Measurements from ENCODE around the gene VARS2. TPM values are rescaled to one million over a fixed set of nuclear protein-coding genes. Genes with fewer than 3 reads are reported as not detected.
"Not testable (repeated sequence)": the region's sequence is repeated elsewhere in the genome, so short reads cannot be mapped to it uniquely, and the experiment has no call there.

The VARS2 gene
- polyA plus RNA-seq (2011; rRNA removed) (14.8 and 16.1 TPM in 2 replicates), polyA minus RNA-seq (2011; rRNA and poly(A)+ RNA removed) (10.3 and 15.8 TPM in 2 replicates)

GRCh38 chr6:30914076-30914853 lies at the start of gene VARS2:
Gene VARS2, plus strand, starts transcription at chr6:30914238. Its CDS starts 599 bp downstream, at chr6:30914837.
- no peaks in the 10 kb centered on the region for H3K27me3 ChIP-seq (ENCODE audit: control insufficient read depth, insufficient read depth, low read length)
- ChIA-PET POLR2A (interaction anchor here (0.6 to 1.5 kb wide), 2 partner anchors 157 to 178 kb away, joined by 4 to 15 read pairs; no protein-coding TSS in a partner anchor), CTCF (interaction anchor here (0.6 to 12.2 kb wide), 34 partner anchors 8 to 242 kb away, joined by 3 to 194 read pairs (median 6); partner anchors contain the start of genes CDSN, DDR1, DHX16 and MUCL3)
- H3K4me3 ChIP-seq (ENCODE audit: low read depth, low read length), result peak within 1 kb of the TSS; percentile 37
- H3K36me3 ChIP-seq (ENCODE audit: control insufficient read depth, insufficient read depth, low read length), result peaks cover 24% of the 10 kb centered on the region
- peak; percentile 64 for DNase-seq (ENCODE audit: low read depth)
- TF ChIP-seq, protein P1, sequence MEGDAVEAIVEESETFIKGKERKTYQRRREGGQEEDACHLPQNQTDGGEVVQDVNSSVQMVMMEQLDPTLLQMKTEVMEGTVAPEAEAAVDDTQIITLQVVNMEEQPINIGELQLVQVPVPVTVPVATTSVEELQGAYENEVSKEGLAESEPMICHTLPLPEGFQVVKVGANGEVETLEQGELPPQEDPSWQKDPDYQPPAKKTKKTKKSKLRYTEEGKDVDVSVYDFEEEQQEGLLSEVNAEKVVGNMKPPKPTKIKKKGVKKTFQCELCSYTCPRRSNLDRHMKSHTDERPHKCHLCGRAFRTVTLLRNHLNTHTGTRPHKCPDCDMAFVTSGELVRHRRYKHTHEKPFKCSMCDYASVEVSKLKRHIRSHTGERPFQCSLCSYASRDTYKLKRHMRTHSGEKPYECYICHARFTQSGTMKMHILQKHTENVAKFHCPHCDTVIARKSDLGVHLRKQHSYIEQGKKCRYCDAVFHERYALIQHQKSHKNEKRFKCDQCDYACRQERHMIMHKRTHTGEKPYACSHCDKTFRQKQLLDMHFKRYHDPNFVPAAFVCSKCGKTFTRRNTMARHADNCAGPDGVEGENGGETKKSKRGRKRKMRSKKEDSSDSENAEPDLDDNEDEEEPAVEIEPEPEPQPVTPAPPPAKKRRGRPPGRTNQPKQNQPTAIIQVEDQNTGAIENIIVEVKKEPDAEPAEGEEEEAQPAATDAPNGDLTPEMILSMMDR (IDR thresholded peaks at IDR 0.05; ENCODE audit: insufficient read depth, low read depth, low read length), result peak; percentile 49

DNA sequence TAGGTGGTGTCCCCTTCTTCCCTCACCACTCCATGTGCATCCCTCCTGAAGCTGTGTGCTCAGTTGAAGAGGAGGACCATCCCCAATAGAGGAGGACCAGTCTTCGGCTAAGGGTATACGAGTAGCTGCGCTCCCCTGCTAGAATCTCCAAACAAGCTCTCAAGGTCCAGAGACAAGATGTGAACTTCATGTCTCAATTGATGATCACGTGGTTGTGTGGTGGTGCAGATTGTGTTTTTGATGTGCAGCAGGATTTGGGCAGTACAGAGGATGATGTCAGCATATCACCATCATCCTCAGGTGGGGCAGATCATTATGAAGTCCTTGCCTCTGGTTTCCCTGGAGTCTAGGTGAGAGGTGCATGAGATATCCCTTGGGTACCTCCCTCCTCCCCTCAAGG lies 49.7 kb upstream of the VARS2 start:
- Histone ChIP-seq H3K36me3 (ENCODE audit: control insufficient read depth, insufficient read depth, low read length) (no peaks in the 10 kb centered on the region), H3K4me3 (ENCODE audit: low read depth, low read length) (no peak overlapping the region), H3K27me3 (ENCODE audit: control insufficient read depth, insufficient read depth, low read length) (0 out of 2 replicates have a peak, but pooled peaks cover 2% of the 10 kb centered on the region)
- ChIA-PET CTCF (interaction anchor here (0.9 to 1.6 kb wide), 2 partner anchors 9 to 14 kb away, joined by 3 to 7 read pairs; no protein-coding TSS in a partner anchor), POLR2A (no interaction called here)
- TF ChIP-seq, protein P1 (IDR thresholded peaks at IDR 0.05; ENCODE audit: insufficient read depth, low read depth, low read length), result no peak
- no peak for DNase-seq (ENCODE audit: low read depth)

GRCh38 chr6:30869241-30869749 lies 44.7 kb upstream of the VARS2 start:
- DNase-seq (ENCODE audit: low read depth); H3K36me3 ChIP-seq (ENCODE audit: control insufficient read depth, insufficient read depth, low read length); CTCF ChIA-PET; H3K27me3 ChIP-seq (ENCODE audit: control insufficient read depth, insufficient read depth, low read length); H3K4me3 ChIP-seq (ENCODE audit: low read depth, low read length); POLR2A ChIA-PET: not testable (repeated sequence)

GRCh38 chr6:30870546-30870945 lies 43.5 kb upstream of the VARS2 start:
- Histone ChIP-seq H3K4me3 (ENCODE audit: low read depth, low read length) (no peak overlapping the region), H3K36me3 (ENCODE audit: control insufficient read depth, insufficient read depth, low read length) (no peaks in the 10 kb centered on the region), H3K27me3 (ENCODE audit: control insufficient read depth, insufficient read depth, low read length) (no peaks in the 10 kb centered on the region)
- no peak for DNase-seq (ENCODE audit: low read depth)
- TF ChIP-seq, protein P1 (IDR thresholded peaks at IDR 0.05; ENCODE audit: insufficient read depth, low read depth, low read length), result no peak
- ChIA-PET POLR2A (no interaction called here), CTCF (interaction anchor here (1.3 kb wide), 1 partner anchor 10 kb away, joined by 3 read pairs; no protein-coding TSS in a partner anchor)

- DNase-seq (ENCODE audit: low read depth), result no peak
- ChIA-PET CTCF (no interaction called here), POLR2A (no interaction called here)
- Histone ChIP-seq H3K27me3 (ENCODE audit: control insufficient read depth, insufficient read depth, low read length) (no peaks in the 10 kb centered on the region), H3K36me3 (ENCODE audit: control insufficient read depth, insufficient read depth, low read length) (no peaks in the 10 kb centered on the region), H3K4me3 (ENCODE audit: low read depth, low read length) (no peak overlapping the region)
- TF ChIP-seq, protein P1 (IDR thresholded peaks at IDR 0.05; ENCODE audit: insufficient read depth, low read depth, low read length), result no peak
These were observed 42.4 kb upstream of the VARS2 start for GRCh38 chr6:30871592-30872183.
